Measurements from ENCODE around the gene KIF18B. TPM values are rescaled to one million over a fixed set of nuclear protein-coding genes. Genes with fewer than 3 reads are reported as not detected.

The KIF18B gene
- total RNA-seq, 4 donors from 2014 or later, result 0.08 to 0.35 (median 0.27) TPM; not detected in 1

- WGBS, 2 donors (ENCODE audit: low coverage in 1 of 2), result 80 to 93% methylated on average over 4 of the region's 4 CpGs
- Histone ChIP-seq H3K9me3 (no peaks in the 10 kb centered on the region), H3K27me3 (peaks cover 22% of the 10 kb centered on the region), H3K4me1 (peaks cover 0 to 36% (median 19%) of the 10 kb centered on the region in 3 donors), H3K4me3 (no peak overlapping the region), H3K27ac (no peak overlapping the region), H3K36me3 (no peaks in the 10 kb centered on the region)
- no peak for ATAC-seq
- TF ChIP-seq EP300 (IDR thresholded peaks at IDR 0.05), result no peak
- no peak for TF ChIP-seq POLR2A (IDR thresholded peaks at IDR 0.05)
- no peak for TF ChIP-seq POLR2AphosphoS5 (IDR thresholded peaks at IDR 0.05)
- TF ChIP-seq CTCF (IDR thresholded peaks at IDR 0.05), result no peak
Measured at GRCh38 chr17:44914148-44914547, 33.4 kb downstream of the KIF18B start.

- H3K4me1 ChIP-seq, result peaks cover 0 to 36% (median 19%) of the 10 kb centered on the region in 3 donors
- no peak for ATAC-seq
- no peak overlapping the region for H3K4me3 ChIP-seq
- no peak for TF ChIP-seq CTCF (IDR thresholded peaks at IDR 0.05)
- TF ChIP-seq EP300 (IDR thresholded peaks at IDR 0.05), result no peak
- TF ChIP-seq POLR2AphosphoS5 (IDR thresholded peaks at IDR 0.05), result no peak
- no peak for TF ChIP-seq POLR2A (IDR thresholded peaks at IDR 0.05)
- no peak overlapping the region for H3K27ac ChIP-seq
- 70% methylated on average over 3 of the region's 6 CpGs; no CpG with 5 or more reads in 1 of the 2 donors for WGBS, 2 donors (ENCODE audit: low coverage in 1 of 2)
- no peaks in the 10 kb centered on the region for H3K36me3 ChIP-seq
- H3K27me3 ChIP-seq, result peaks cover 22% of the 10 kb centered on the region
- H3K9me3 ChIP-seq, result no peaks in the 10 kb centered on the region
Measured at GRCh38 chr17:44913676-44914075, 33.9 kb downstream of the KIF18B start.

GRCh38 chr17:44912763-44913544 is 34.6 kb downstream of the KIF18B start:
- Histone ChIP-seq H3K4me3 (no peak overlapping the region), H3K4me1 (peaks cover 0 to 36% (median 19%) of the 10 kb centered on the region in 3 donors), H3K27me3 (peaks cover 22% of the 10 kb centered on the region), H3K9me3 (no peaks in the 10 kb centered on the region), H3K36me3 (no peaks in the 10 kb centered on the region), H3K27ac (no peak overlapping the region)
- TF ChIP-seq EP300 (IDR thresholded peaks at IDR 0.05) (no peak), POLR2A (IDR thresholded peaks at IDR 0.05) (no peak), POLR2AphosphoS5 (IDR thresholded peaks at IDR 0.05) (no peak), CTCF (IDR thresholded peaks at IDR 0.05) (no peak)
- ATAC-seq, result no peak
- 75 to 85% methylated on average over 2 to 8 of the region's 14 CpGs for WGBS, 2 donors (ENCODE audit: low coverage in 1 of 2)

- peaks cover 25% of the 10 kb centered on the region for H3K27me3 ChIP-seq
- H3K4me1 ChIP-seq, result peaks cover 0 to 20% (median 7%) of the 10 kb centered on the region in 3 donors
- WGBS, 2 donors (ENCODE audit: low coverage in 1 of 2), result 80% methylated on average over 4 of the region's 56 CpGs; no CpG with 5 or more reads in 1 of the 2 donors
- H3K9me3 ChIP-seq, result no peaks in the 10 kb centered on the region
- peak overlapping the region in 1 of 2 donors; percentile 32 for H3K4me3 ChIP-seq
- H3K36me3 ChIP-seq, result no peaks in the 10 kb centered on the region
- no peak overlapping the region for H3K27ac ChIP-seq
- TF ChIP-seq POLR2AphosphoS5 (IDR thresholded peaks at IDR 0.05) (peak; percentile 32), EP300 (IDR thresholded peaks at IDR 0.05) (no peak), POLR2A (IDR thresholded peaks at IDR 0.05) (no peak), CTCF (IDR thresholded peaks at IDR 0.05) (peak in 3 of 4 experiments; percentile 27 to 64 (median 41))
- ATAC-seq, result peak; percentile 44
Measured at GRCh38 chr17:44911133-44912001, 36.2 kb downstream of the KIF18B start.
